Transverse colon (tissue), 4 donors: ENCODE data around the gene SUSD3. TPM values are rescaled to one million over a fixed set of nuclear protein-coding genes. Genes with fewer than 3 reads are reported as not detected.

Experiments
- DNase-seq: peaks from one replicate; pipeline ENCODE4 v3.0.0-alpha.2; 2019
- H3K27ac ChIP-seq, 4 donors: fragments of 200-600 bp; sonication (generic); 2 replicates each; pipeline ENCODE4 v1.5.1; 2016 to 2018; ENCODE audit warnings: inconsistent platforms in 4 of 4
- H3K27me3 ChIP-seq: fragments of 200-600 bp; sonication (generic); 2 replicates; pipeline ENCODE4 v1.5.1; 2017; ENCODE audit warnings: inconsistent platforms
- H3K36me3 ChIP-seq, 4 donors: fragments of 200-600 bp; sonication (generic); 2 replicates each; pipeline ENCODE4 v1.5.1; 2017 to 2019; ENCODE audit warnings: inconsistent platforms in 4 of 4
- H3K4me1 ChIP-seq, 4 donors: fragments of 200-600 bp; sonication (generic); 2 replicates each; pipeline ENCODE4 v1.5.1; 2017 to 2020; ENCODE audit warnings: inconsistent platforms in 4 of 4
- H3K4me3 ChIP-seq, 4 donors: fragments of 200-600 bp; sonication (generic); 1 replicate in 1 of 4; 2 replicates in 3 of 4; pipeline versions ENCODE4 v1.5.1 to v1.6.1; 2017 to 2019; ENCODE audit warnings: inconsistent platforms in 4 of 4
- H3K9me3 ChIP-seq, 2 donors: fragments of 200-600 bp; sonication (generic); 2 replicates each; pipeline ENCODE4 v1.5.1; 2017 to 2019; ENCODE audit warnings: inconsistent platforms in 2 of 2
- CTCF ChIP-seq, 5 experiments: fragments of 200-600 bp in 3 of 5; fragments of 450-650 bp in 2 of 5; sonication (generic) in 3 of 5; IDR thresholded peaks; 1 replicate in 2 of 5; 2 replicates in 3 of 5; pipeline ENCODE4 v1.5.1; 2016 to 2017; ENCODE audit warnings: antibody characterized with exemption in 5 of 5, inconsistent platforms in 3 of 5, mild to moderate bottlenecking in 2 of 5, moderate library complexity in 1 of 5
- EP300 ChIP-seq: sonication (generic); formaldehyde crosslinking; IDR thresholded peaks from one replicate; pipeline ENCODE4 v1.6.1; 2017; ENCODE audit warnings: antibody characterized with exemption, low read depth
- POLR2A ChIP-seq: fragments of 450-650 bp; IDR thresholded peaks from one replicate; pipeline ENCODE4 v1.6.1; 2016; ENCODE audit warnings: antibody characterized with exemption, mild to moderate bottlenecking, moderate library complexity
- POLR2AphosphoS5 ChIP-seq, 3 donors: sonication (generic); formaldehyde crosslinking; IDR thresholded peaks; one replicate each; pipeline ENCODE4 v1.6.1; 2016; ENCODE audit warnings: antibody characterized with exemption in 3 of 3
- WGBS, 2 donors: methylation state at CpG; one replicate each; pipeline ENCODE4 v1.1.5; 2018; ENCODE audit warnings: low coverage in 1 of 2; 5-methylcytosine and 5-hydroxymethylcytosine counted together
- in situ Hi-C, 4 donors: fragments of 200-750 bp; cut with MboI; loops; one replicate each; pipeline versions ENCODE4 v1.15.0 to v1.15.1; 2017; ENCODE audit warnings: low sequenced_read_pairs in 3 of 4, low pct_ligation_motif_present in 1 of 4, low pct_unique_long_range_greater_than_20kb in 1 of 4
- intact Hi-C: fragments of 100-400 bp; cut with DNase I; formaldehyde crosslinking; loops from one replicate; pipeline ENCODE4 v1.15.1; 2023; ENCODE audit warnings: low total_unique reads
- total RNA-seq, 4 donors: library from RNA; depleted of rRNA; stranded (reverse); fragments of >200 nt; gene quantifications; one replicate each; pipeline ENCODE4 v1.1.0, GENCODE V29; 2016

Gene SUSD3
- total RNA-seq, 4 donors from 2014 or later: 1.9 to 2.7 TPM; not detected in 2

GRCh38 chr9:93022721-93023520 is 35.6 kb upstream of the SUSD3 start:
- Histone ChIP-seq H3K4me3 (no peak overlapping the region), H3K27ac (no peak overlapping the region), H3K36me3 (no peaks in the 10 kb centered on the region), H3K27me3 (no peaks in the 10 kb centered on the region), H3K4me1 (no peaks in the 10 kb centered on the region), H3K9me3 (no peaks in the 10 kb centered on the region)
- no peak for TF ChIP-seq CTCF (IDR thresholded peaks at IDR 0.05)
- no peak for TF ChIP-seq POLR2AphosphoS5 (IDR thresholded peaks at IDR 0.05)
- TF ChIP-seq POLR2A: no peak
- no peak for TF ChIP-seq EP300
- intact Hi-C loops: no loop called here
- in situ Hi-C loops: loop anchor here in 1 of 4 donors (25.0 kb wide), 1 partner anchor 289 kb away; no protein-coding TSS in a partner anchor
- no peak for DNase-seq
- WGBS, 2 donors: 93% methylated on average over 23 of the region's 23 CpGs; no CpG with 5 or more reads in 1 of the 2 donors

- Histone ChIP-seq H3K27ac (no peak overlapping the region), H3K4me1 (no peaks in the 10 kb centered on the region), H3K27me3 (no peaks in the 10 kb centered on the region), H3K4me3 (no peak overlapping the region), H3K36me3 (no peaks in the 10 kb centered on the region), H3K9me3 (no peaks in the 10 kb centered on the region)
- no peak for DNase-seq
- in situ Hi-C loops: loop anchor here in 1 of 4 donors (25.0 kb wide), 1 partner anchor 289 kb away; no protein-coding TSS in a partner anchor
- no peak for TF ChIP-seq CTCF (IDR thresholded peaks at IDR 0.05)
- TF ChIP-seq POLR2A: no peak
- no peak for TF ChIP-seq EP300
- TF ChIP-seq POLR2AphosphoS5 (IDR thresholded peaks at IDR 0.05): no peak
- 40 to 66% methylated on average over 1 to 4 of the region's 4 CpGs for WGBS, 2 donors
- intact Hi-C loops: no loop called here
Observed at GRCh38 chr9:93023521-93023815, 35.0 kb upstream of the SUSD3 start.

- no peaks in the 10 kb centered on the region for H3K36me3 ChIP-seq
- WGBS, 2 donors: 85% methylated on average over 4 of the region's 4 CpGs; no CpG with 5 or more reads in 1 of the 2 donors
- in situ Hi-C loops: loop anchor here in 1 of 4 donors (25.0 kb wide), 1 partner anchor 288 kb away; no protein-coding TSS in a partner anchor
- H3K27me3 ChIP-seq: no peaks in the 10 kb centered on the region
- H3K27ac ChIP-seq: no peak overlapping the region
- H3K4me1 ChIP-seq: no peaks in the 10 kb centered on the region
- no peak for DNase-seq
- TF ChIP-seq EP300 (no peak), CTCF (IDR thresholded peaks at IDR 0.05) (no peak), POLR2A (no peak), POLR2AphosphoS5 (IDR thresholded peaks at IDR 0.05) (no peak)
- intact Hi-C loops: no loop called here
- H3K4me3 ChIP-seq: no peak overlapping the region
- H3K9me3 ChIP-seq: no peaks in the 10 kb centered on the region
Observed at GRCh38 chr9:93024646-93024910, 33.9 kb upstream of the SUSD3 start.

DNA sequence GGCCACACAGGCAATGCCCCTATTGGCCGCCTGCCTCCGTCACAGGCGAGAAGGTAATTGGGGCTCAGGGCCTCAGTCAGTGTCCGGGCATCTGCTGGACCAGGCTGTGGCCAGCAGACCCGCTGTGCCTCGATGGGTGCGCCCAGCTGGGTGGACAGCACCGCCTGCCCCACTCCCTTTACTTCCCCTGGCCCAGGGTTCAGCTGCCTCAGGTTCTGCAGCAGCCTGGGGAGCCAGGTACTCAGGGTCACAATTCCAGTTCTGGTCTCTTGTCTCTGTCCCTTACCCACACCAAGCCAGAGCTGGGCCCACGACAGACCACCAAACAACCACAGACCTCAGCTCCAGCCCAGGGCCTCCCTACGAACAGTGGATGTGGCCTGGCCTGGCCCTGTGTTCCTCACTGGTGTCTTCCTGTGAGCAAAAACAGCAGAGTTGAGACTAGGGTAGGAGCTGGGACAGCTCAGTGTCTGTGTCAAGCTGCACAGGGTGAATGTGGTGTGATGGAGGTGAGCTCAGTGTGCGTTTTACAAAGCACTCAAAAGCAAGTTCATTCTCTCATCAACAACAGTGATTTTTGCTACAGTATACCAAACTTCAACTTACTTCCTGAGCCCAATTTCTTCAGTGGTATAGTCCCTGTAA is 33.4 kb upstream of the SUSD3 start:
- no peak for TF ChIP-seq CTCF (IDR thresholded peaks at IDR 0.05)
- H3K27ac ChIP-seq: no peak overlapping the region
- DNase-seq: no peak
- no peaks in the 10 kb centered on the region for H3K9me3 ChIP-seq
- WGBS, 2 donors: 83 to 87% methylated on average over 1 to 11 of the region's 11 CpGs
- no peak overlapping the region for H3K4me3 ChIP-seq
- H3K27me3 ChIP-seq: no peaks in the 10 kb centered on the region
- no peaks in the 10 kb centered on the region for H3K4me1 ChIP-seq
- intact Hi-C loops: no loop called here
- H3K36me3 ChIP-seq: no peaks in the 10 kb centered on the region
- in situ Hi-C loops: loop anchor here in 1 of 4 donors (25.0 kb wide), 1 partner anchor 287 kb away; no protein-coding TSS in a partner anchor
